Ishikawa (cell line): ENCODE data around the gene ANKRD61.

Experiments
- CEBPB ChIP-seq: IDR thresholded peaks from 2 replicates; pipeline ENCODE4 v1.6.1; 2012
- CREB1 ChIP-seq: IDR thresholded peaks from 2 replicates; pipeline ENCODE4 v1.6.1; 2012; ENCODE audit warnings: low read depth
- EGR1 ChIP-seq: IDR thresholded peaks from 2 replicates; pipeline ENCODE4 v1.6.1; 2012
- EP300 ChIP-seq: IDR thresholded peaks from 2 replicates; pipeline ENCODE4 v1.6.1; 2012; ENCODE audit warnings: borderline replicate concordance
- FOXM1 ChIP-seq: IDR thresholded peaks from 2 replicates; pipeline ENCODE4 v1.6.1; 2012; ENCODE audit warnings: low read depth, borderline replicate concordance
- MAX ChIP-seq: IDR thresholded peaks from 2 replicates; pipeline ENCODE4 v1.6.1; 2012
- NFIC ChIP-seq: IDR thresholded peaks from 2 replicates; pipeline ENCODE4 v1.6.1; 2012
- RAD21 ChIP-seq: IDR thresholded peaks from 2 replicates; pipeline ENCODE4 v1.6.1; 2012; ENCODE audit warnings: low read depth
- REST ChIP-seq: IDR thresholded peaks from 2 replicates; pipeline ENCODE4 v1.6.1; 2012; ENCODE audit warnings: low read depth, mild to moderate bottlenecking
- TAF1 ChIP-seq: IDR thresholded peaks from 2 replicates; pipeline ENCODE4 v1.6.1; 2012; ENCODE audit warnings: low read depth, mild to moderate bottlenecking
- TCF12 ChIP-seq: IDR thresholded peaks from 2 replicates; pipeline ENCODE4 v1.6.1; 2012; ENCODE audit warnings: low read depth
- TEAD4 ChIP-seq: IDR thresholded peaks from 2 replicates; pipeline ENCODE4 v1.6.1; 2012
- USF1 ChIP-seq: IDR thresholded peaks from 2 replicates; pipeline ENCODE4 v1.6.1; 2012
- YY1 ChIP-seq: IDR thresholded peaks from 2 replicates; pipeline ENCODE4 v1.6.1; 2012; ENCODE audit warnings: low read depth
- ZBTB7A ChIP-seq: IDR thresholded peaks from 2 replicates; pipeline ENCODE4 v1.6.1; 2012; ENCODE audit warnings: low read depth

The ANKRD61 gene

GRCh38 chr7:6012355-6013104 is 18.6 kb upstream of the ANKRD61 start:
- TF ChIP-seq NFIC (no peak), RAD21 (no peak), EGR1 (no peak), CEBPB (peak; percentile 66), TAF1 (no peak)

- TF ChIP-seq EGR1 (no peak), CEBPB (peak; percentile 77), NFIC (peak; percentile 89), USF1 (no peak), TEAD4 (no peak), REST (no peak), FOXM1 (peak; percentile 39; the same call in 1 of the 2 replicates), ZBTB7A (no peak), RAD21 (no peak), MAX (peak; percentile 43; the same call in 1 of the 2 replicates), TCF12 (peak; percentile 40; the same call in 1 of the 2 replicates), EP300 (peak; percentile 58; the same call in 1 of the 2 replicates), CREB1 (no peak), YY1 (no peak), TAF1 (no peak)
These were observed 15.1 kb upstream of the ANKRD61 start for GRCh38 chr7:6015917-6016652.

- TF ChIP-seq TAF1 (no peak), REST (no peak), EGR1 (no peak), CEBPB (no peak), YY1 (no peak), EP300 (no peak), MAX (no peak), TEAD4 (no peak), FOXM1 (no peak), USF1 (no peak), RAD21 (no peak), NFIC (no peak), CREB1 (no peak), ZBTB7A (no peak), TCF12 (no peak)
These were observed 14.6 kb upstream of the ANKRD61 start for GRCh38 chr7:6016653-6016966.

GRCh38 chr7:6020371-6021286 is 10.5 kb upstream of the ANKRD61 start:
- TF ChIP-seq EP300 (no peak), RAD21 (no peak), REST (no peak), EGR1 (no peak), YY1 (no peak), TEAD4 (no peak)
